Osteoblast (primary cell): Measurements from ENCODE around the gene TRABD. TPM values are rescaled to one million over a fixed set of nuclear protein-coding genes. Genes with fewer than 3 reads are reported as not detected.
A peak's percentile ranks its signal among the peaks of the same experiment; 100 is the strongest.

Experiments
- DNase-seq: peaks from one replicate; pipeline ENCODE4 v3.0.0; 2011; ENCODE audit warnings: low spot score, mixed read lengths; ENCODE audit not compliant: insufficient read length; ENCODE audit errors: missing footprints
- H2AFZ ChIP-seq: 2 replicates; pipeline ENCODE4 v1.6.0; 2011; ENCODE audit warnings: mild to moderate bottlenecking, low read length
- H3K27ac ChIP-seq: 2 replicates; pipeline ENCODE4 v1.5.1; 2011; ENCODE audit warnings: mild to moderate bottlenecking, low read depth, low read length, moderate library complexity
- H3K27me3 ChIP-seq: 2 replicates; pipeline ENCODE4 v1.6.0; 2012; ENCODE audit warnings: mild to moderate bottlenecking, control low read depth, inconsistent platforms, low read length, moderate library complexity; ENCODE audit not compliant: insufficient read depth
- H3K36me3 ChIP-seq: 2 replicates; pipeline ENCODE4 v1.5.1; 2011; ENCODE audit warnings: mild to moderate bottlenecking, low read length, control low read depth, moderate library complexity; ENCODE audit not compliant: insufficient read depth
- H3K4me1 ChIP-seq: 2 replicates; pipeline ENCODE4 v1.5.1; 2011; ENCODE audit warnings: mild to moderate bottlenecking, low read length, control low read depth, moderate library complexity; ENCODE audit not compliant: insufficient read depth
- H3K4me2 ChIP-seq: 2 replicates; pipeline ENCODE4 v1.6.0; 2011; ENCODE audit warnings: mild to moderate bottlenecking, low read length; ENCODE audit not compliant: insufficient read depth
- H3K4me3 ChIP-seq: fragments of 200-600 bp; sonication (generic); 3 replicates; pipeline ENCODE4 v1.5.1; 2012; ENCODE audit warnings: mild to moderate bottlenecking, low read length, inconsistent platforms; ENCODE audit not compliant: insufficient read depth
- H3K79me2 ChIP-seq: 2 replicates; pipeline ENCODE4 v1.6.0; 2012; ENCODE audit warnings: mild to moderate bottlenecking, low read length, control low read depth, inconsistent platforms; ENCODE audit not compliant: insufficient read depth
- H3K9me3 ChIP-seq: 2 replicates; pipeline ENCODE4 v1.5.1; 2011; ENCODE audit warnings: low read depth, low read length, control low read depth
- H4K20me1 ChIP-seq: 2 replicates; pipeline ENCODE4 v1.6.0; 2012; ENCODE audit warnings: mild to moderate bottlenecking, low read length, control low read depth; ENCODE audit not compliant: insufficient read depth
- total RNA-seq: library from RNA; depleted of rRNA; stranded (reverse); fragments of >200 nt; gene quantifications from 2 replicates; pipeline ENCODE4 v1.2.3, GENCODE V29; 2012
- TF ChIP-seq, protein P1 (sequence below): IDR thresholded peaks from 2 replicates; pipeline ENCODE4 v1.5.1; 2011; ENCODE audit warnings: mild to moderate bottlenecking, low read depth, low read length, moderate library complexity; ENCODE audit errors: extremely low read depth

TRABD gene
- total RNA-seq, 1 donor = 13.8 TPM

DNA sequence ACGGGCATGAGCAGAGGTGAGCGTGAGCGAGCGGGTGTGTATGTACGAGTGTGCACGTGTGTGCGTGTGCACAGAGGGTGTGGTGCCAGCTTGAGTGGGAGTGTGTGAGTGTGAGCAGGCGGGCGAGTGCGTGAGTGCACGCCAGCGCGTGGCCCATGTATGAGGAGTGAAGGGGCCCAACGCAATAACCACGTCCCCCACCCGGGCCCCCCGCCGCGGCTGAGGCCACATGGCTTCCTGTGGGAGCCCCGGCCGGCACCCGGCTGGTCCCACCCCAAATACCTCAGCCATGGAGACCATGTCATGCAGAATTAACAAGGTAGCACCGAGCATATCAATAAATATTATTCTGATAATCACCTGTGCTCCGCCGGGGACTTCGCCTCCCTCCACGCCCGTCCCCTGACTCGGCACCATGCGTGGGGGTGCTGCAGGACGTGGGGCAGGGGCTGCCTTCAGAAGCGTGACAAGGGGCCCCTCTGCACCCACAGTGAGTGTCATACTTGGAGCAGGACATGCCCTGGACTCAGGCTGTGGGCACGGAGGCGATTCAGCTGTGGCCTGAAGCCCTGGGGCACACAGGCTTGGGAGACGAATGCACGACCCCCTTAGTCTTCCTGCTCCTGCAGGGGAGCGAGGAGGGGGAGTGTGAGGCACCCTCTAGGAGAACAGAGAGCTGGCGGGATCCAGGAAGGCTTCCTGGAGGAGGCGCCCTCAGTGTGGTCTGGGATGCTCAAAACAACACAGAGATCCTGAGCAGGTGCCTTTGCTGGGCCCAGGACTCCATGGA, 5.6 kb upstream of the TRABD start:
- Histone ChIP-seq H2AFZ (no peak overlapping the region), H3K27me3 (no peaks in the 10 kb centered on the region), H3K4me3 (no peak overlapping the region), H3K79me2 (no peaks in the 10 kb centered on the region), H4K20me1 (no peaks in the 10 kb centered on the region), H3K4me1 (no peaks in the 10 kb centered on the region), H3K27ac (no peak overlapping the region), H3K9me3 (no peaks in the 10 kb centered on the region), H3K4me2 (no peak overlapping the region), H3K36me3 (no peaks in the 10 kb centered on the region)
- TF ChIP-seq, protein P1, sequence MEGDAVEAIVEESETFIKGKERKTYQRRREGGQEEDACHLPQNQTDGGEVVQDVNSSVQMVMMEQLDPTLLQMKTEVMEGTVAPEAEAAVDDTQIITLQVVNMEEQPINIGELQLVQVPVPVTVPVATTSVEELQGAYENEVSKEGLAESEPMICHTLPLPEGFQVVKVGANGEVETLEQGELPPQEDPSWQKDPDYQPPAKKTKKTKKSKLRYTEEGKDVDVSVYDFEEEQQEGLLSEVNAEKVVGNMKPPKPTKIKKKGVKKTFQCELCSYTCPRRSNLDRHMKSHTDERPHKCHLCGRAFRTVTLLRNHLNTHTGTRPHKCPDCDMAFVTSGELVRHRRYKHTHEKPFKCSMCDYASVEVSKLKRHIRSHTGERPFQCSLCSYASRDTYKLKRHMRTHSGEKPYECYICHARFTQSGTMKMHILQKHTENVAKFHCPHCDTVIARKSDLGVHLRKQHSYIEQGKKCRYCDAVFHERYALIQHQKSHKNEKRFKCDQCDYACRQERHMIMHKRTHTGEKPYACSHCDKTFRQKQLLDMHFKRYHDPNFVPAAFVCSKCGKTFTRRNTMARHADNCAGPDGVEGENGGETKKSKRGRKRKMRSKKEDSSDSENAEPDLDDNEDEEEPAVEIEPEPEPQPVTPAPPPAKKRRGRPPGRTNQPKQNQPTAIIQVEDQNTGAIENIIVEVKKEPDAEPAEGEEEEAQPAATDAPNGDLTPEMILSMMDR = no peak
- DNase-seq = peak; percentile 74

DNA sequence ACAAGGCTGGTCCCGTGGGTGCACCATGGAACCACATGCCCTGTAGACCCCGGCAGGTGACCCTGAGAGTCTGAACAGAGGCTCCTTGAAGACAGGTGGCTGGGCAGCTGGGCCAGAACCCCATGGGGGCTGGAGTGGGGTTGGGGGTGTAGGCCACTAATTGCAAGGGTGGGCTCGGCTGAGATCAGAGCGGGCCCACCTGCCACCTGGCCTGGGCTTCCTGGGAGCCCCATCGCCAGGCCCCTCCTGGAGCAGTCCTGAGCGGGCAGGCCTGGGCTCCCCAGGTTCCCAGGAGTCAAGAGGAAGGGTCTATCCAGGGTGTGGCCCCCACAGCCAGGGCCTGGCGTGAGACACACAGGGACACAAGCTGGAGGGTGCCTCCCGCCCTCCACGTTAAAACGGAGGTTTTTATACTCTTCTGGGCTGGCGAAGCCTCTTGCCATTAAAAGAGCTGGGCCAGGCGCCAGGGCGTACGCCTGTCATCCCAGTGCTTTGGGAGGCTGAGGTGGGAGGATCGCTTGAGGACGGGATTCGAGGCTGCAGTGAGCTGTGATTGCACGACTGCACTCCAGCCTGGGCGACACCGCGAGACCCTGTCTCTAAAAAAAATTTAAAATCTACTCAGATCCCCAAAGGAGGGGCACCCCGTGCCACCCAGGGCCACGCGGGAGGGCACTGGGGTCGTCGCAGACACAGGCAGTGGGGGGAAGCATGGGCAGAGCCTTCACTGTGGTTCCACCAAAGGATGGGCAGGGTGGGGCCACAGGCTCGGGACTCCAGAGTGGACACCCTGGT, 4.8 kb upstream of the TRABD start:
- H2AFZ ChIP-seq = no peak overlapping the region
- H3K27me3 ChIP-seq = no peaks in the 10 kb centered on the region

DNA sequence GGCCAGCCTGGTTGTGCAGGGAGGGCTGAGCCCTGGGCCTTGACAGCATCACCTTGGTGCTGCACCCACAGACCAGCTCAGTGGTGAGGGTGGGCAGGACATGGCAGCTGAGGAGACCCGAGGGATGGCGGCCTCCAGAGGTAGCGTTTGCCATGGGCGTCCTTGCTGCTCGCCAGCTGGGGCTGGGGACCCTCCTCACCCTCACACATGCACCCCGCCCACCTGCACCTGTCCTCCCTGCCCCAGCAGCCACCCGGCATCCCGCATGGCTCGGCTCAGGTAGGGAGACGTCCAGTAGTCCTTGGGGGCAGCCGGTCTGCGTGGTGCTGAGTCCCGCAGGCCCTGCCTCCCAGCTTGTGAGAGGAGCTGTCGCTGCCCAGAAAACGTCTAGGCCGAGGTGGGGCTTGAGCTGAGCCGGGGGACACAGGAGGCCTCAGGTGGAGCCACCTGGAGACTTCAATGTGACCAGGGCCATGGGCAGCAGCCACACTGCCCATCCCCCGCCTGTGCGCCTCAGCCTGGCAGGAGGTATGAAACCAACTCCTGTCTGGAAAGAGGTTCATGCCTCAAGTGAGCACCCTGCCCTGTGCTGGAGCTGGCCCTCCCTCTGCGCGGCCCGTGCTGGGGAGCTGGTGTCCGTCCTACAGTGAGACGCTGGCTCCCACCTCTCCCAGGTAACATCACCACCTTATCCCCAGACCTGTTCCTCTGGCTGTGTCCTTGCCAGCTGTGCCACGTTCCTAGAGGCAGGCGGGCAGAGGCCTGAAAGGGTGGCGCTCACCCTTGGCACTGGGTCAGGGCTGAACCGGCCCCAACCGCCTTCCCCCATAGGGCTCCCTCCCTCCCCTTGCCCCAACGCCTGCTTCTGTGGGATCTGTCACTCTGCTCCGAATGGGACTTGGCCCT, 3.3 kb upstream of the TRABD start:
- Histone ChIP-seq H3K27ac (no peak overlapping the region), H3K27me3 (no peaks in the 10 kb centered on the region), H3K4me2 (no peak overlapping the region), H3K4me1 (peaks cover 3% of the 10 kb centered on the region), H3K4me3 (no peak overlapping the region), H2AFZ (no peak overlapping the region), H3K36me3 (no peaks in the 10 kb centered on the region), H3K9me3 (no peaks in the 10 kb centered on the region), H4K20me1 (peaks cover 6% of the 10 kb centered on the region), H3K79me2 (peaks cover 13% of the 10 kb centered on the region)
- peak; percentile 92 for DNase-seq
- TF ChIP-seq, protein P1 = no peak

More for the DNA sequence above, 4.8 kb upstream of the TRABD start:
- H3K4me3 ChIP-seq = no peak overlapping the region
- H3K4me1 ChIP-seq = no peaks in the 10 kb centered on the region
- H3K9me3 ChIP-seq = no peaks in the 10 kb centered on the region
- TF ChIP-seq, protein P1 = no peak
- no peak overlapping the region for H3K4me2 ChIP-seq
- DNase-seq = peak; percentile 86
- no peaks in the 10 kb centered on the region for H3K79me2 ChIP-seq
- H4K20me1 ChIP-seq = no peaks in the 10 kb centered on the region
- no peaks in the 10 kb centered on the region for H3K36me3 ChIP-seq
- no peak overlapping the region for H3K27ac ChIP-seq
